Cardiac muscle cell (in vitro differentiated cells and primary cell): ENCODE results near the gene TRMT2A. TPM values are rescaled to one million over a fixed set of nuclear protein-coding genes. Genes with fewer than 3 reads are reported as not detected.

Experiments used
- DNase-seq, 2 donors: peaks; one replicate each; pipeline versions ENCODE4 v3.0.0 to v3.0.0-alpha.2; 2010 to 2017; ENCODE audit warnings: low read depth in 1 of 2, low spot score in 1 of 2
- H3K27ac ChIP-seq: fragments of 200-600 bp; sonication (generic); 2 replicates; pipeline ENCODE4 v1.5.1; 2016
- H3K27me3 ChIP-seq: fragments of 200-600 bp; sonication (generic); 2 replicates; pipeline ENCODE4 v1.6.0; 2016; ENCODE audit warnings: control low read depth
- H3K36me3 ChIP-seq: fragments of 200-600 bp; sonication (generic); 2 replicates; pipeline ENCODE4 v1.5.1; 2016; ENCODE audit warnings: control low read depth
- H3K4me1 ChIP-seq: fragments of 200-600 bp; sonication (generic); 2 replicates; pipeline ENCODE4 v1.8.1; 2017; ENCODE audit warnings: low read depth, mild to moderate bottlenecking, mixed run types
- H3K4me3 ChIP-seq: fragments of 200-600 bp; sonication (generic); 2 replicates; pipeline ENCODE4 v1.5.1; 2016; ENCODE audit warnings: mild to moderate bottlenecking
- H3K9me3 ChIP-seq: fragments of 200-600 bp; sonication (generic); 2 replicates; pipeline ENCODE4 v1.5.1; 2017; ENCODE audit warnings: low read depth, mild to moderate bottlenecking, control low read depth
- CTCF ChIP-seq: IDR thresholded peaks from 2 replicates; pipeline ENCODE4 v1.5.1; 2012; ENCODE audit warnings: low read depth, mild to moderate bottlenecking, low read length
- polyA plus RNA-seq: library from polyadenylated mRNA; unstranded; fragments of >200 nt; fragmentation: Nextera tagmentation; extraction: Ambion mirVana; gene quantifications from 2 replicates; pipeline ENCODE4 v1.2.1, GENCODE V29; 2016
- total RNA-seq: library from RNA; depleted of rRNA; stranded (reverse); fragments of >200 nt; gene quantifications from 2 replicates; pipeline ENCODE4 v1.2.3, GENCODE V29; 2016

Gene TRMT2A
- total and polyA plus RNA-seq, 2 experiments from 2014 or later: 71.9 to 77.7 TPM

GRCh38 chr22:20138868-20139267 is 21.8 kb upstream of the TRMT2A start:
- Histone ChIP-seq H3K4me1 (peaks cover 32% of the 10 kb centered on the region), H3K9me3 (no peaks in the 10 kb centered on the region), H3K36me3 (no peaks in the 10 kb centered on the region), H3K4me3 (no peak overlapping the region), H3K27me3 (no peaks in the 10 kb centered on the region), H3K27ac (peak overlapping the region; percentile 85)
- TF ChIP-seq CTCF: no peak
- DNase-seq: no peak

- no peak overlapping the region for H3K4me3 ChIP-seq
- H3K27ac ChIP-seq: peak overlapping the region; percentile 85
- H3K36me3 ChIP-seq: no peaks in the 10 kb centered on the region
- no peaks in the 10 kb centered on the region for H3K27me3 ChIP-seq
- no peak for TF ChIP-seq CTCF
- no peak for DNase-seq
- H3K4me1 ChIP-seq: peaks cover 32% of the 10 kb centered on the region
- no peaks in the 10 kb centered on the region for H3K9me3 ChIP-seq
Measured at GRCh38 chr22:20138417-20138738, 21.4 kb upstream of the TRMT2A start.

- Histone ChIP-seq H3K9me3 (no peaks in the 10 kb centered on the region), H3K4me1 (peaks cover 34% of the 10 kb centered on the region), H3K27ac (peak overlapping the region; percentile 85), H3K27me3 (no peaks in the 10 kb centered on the region), H3K4me3 (no peak overlapping the region), H3K36me3 (no peaks in the 10 kb centered on the region)
- DNase-seq: peak in 1 of 2 donors; percentile 42
- TF ChIP-seq CTCF: no peak
Measured at GRCh38 chr22:20137671-20138416, 20.8 kb upstream of the TRMT2A start.

- TF ChIP-seq CTCF: no peak
- Histone ChIP-seq H3K27ac (peak overlapping the region; percentile 85), H3K27me3 (no peaks in the 10 kb centered on the region), H3K4me3 (no peak overlapping the region), H3K9me3 (no peaks in the 10 kb centered on the region), H3K36me3 (no peaks in the 10 kb centered on the region), H3K4me1 (peaks cover 41% of the 10 kb centered on the region)
- no peak for DNase-seq
Measured at GRCh38 chr22:20137113-20137512, 20.1 kb upstream of the TRMT2A start.

- peak overlapping the region; percentile 85 for H3K27ac ChIP-seq
- no peaks in the 10 kb centered on the region for H3K27me3 ChIP-seq
- H3K9me3 ChIP-seq: no peaks in the 10 kb centered on the region
- DNase-seq: no peak
- no peaks in the 10 kb centered on the region for H3K36me3 ChIP-seq
- no peak for TF ChIP-seq CTCF
- H3K4me1 ChIP-seq: peaks cover 41% of the 10 kb centered on the region
- H3K4me3 ChIP-seq: no peak overlapping the region
Measured at GRCh38 chr22:20136603-20136873, 19.5 kb upstream of the TRMT2A start.
